Measurements from ENCODE around the gene UTP25.

UTP25 gene

DNA sequence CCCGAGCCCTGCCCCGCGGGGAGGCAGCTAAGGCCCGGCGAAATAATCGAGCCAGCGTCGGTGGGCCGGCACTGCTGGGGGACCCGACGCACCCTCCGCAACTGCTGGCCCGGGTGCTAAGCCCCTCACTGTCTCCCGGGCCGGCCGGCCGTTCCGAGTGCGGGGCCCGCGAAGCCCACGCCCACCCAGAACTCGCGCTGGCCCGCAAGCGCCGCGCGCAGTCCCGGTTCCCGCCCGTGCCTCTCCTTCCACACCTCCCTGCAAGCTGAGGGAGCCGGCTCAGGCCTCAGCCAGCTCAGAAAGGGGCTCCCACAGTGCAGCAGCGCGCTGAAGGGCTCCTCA is 61.3 kb downstream of the UTP25 start:
- TF ChIP-seq EZH2phosphoT487 (IDR thresholded peaks at IDR 0.05; ENCODE audit: borderline replicate concordance, low read length): no peak
- TF ChIP-seq, protein P1, sequence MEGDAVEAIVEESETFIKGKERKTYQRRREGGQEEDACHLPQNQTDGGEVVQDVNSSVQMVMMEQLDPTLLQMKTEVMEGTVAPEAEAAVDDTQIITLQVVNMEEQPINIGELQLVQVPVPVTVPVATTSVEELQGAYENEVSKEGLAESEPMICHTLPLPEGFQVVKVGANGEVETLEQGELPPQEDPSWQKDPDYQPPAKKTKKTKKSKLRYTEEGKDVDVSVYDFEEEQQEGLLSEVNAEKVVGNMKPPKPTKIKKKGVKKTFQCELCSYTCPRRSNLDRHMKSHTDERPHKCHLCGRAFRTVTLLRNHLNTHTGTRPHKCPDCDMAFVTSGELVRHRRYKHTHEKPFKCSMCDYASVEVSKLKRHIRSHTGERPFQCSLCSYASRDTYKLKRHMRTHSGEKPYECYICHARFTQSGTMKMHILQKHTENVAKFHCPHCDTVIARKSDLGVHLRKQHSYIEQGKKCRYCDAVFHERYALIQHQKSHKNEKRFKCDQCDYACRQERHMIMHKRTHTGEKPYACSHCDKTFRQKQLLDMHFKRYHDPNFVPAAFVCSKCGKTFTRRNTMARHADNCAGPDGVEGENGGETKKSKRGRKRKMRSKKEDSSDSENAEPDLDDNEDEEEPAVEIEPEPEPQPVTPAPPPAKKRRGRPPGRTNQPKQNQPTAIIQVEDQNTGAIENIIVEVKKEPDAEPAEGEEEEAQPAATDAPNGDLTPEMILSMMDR (IDR thresholded peaks at IDR 0.05; ENCODE audit: low read depth, low read length, poor library complexity, severe bottlenecking): no peak
- Histone ChIP-seq H4K20me1 (ENCODE audit: control insufficient read depth, insufficient read depth, low read depth, low read length) (no peaks in the 10 kb centered on the region), H3K79me2 (ENCODE audit: control insufficient read depth, low read length) (no peaks in the 10 kb centered on the region)

DNA sequence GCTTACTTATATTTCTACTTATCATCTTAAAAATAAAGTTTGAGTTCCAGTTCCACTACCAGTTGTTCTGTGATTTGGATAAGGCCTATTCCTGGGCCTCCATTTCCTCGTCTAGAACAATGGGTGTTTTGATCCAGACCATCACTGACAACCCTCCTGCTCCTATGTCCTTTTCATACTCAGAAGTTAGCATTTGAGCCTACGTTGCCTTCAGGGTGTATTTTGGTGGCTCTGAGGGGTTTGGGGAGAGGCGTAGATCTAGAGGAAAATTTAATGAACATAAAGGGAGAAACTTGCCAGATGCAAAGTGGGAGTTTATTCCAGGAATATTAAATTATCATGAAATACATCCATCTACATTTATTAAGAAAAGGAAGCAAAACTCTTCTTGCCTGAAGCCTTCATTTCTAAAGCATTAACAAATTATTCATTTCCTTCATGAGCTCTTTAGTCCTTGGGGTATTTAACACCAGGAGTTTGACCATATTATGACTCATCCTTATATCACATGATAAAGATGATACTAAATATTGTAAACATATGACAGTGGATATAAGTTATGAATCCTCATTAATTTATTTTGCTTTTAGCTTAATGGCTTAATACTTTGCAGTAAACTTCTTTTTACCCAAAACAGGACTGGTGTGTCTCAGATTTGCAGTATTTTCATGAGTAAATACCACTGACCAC is 63.0 kb downstream of the UTP25 start:
- no peak overlapping the region for H3K4me2 ChIP-seq (ENCODE audit: low read length)
- H3K4me1 ChIP-seq (ENCODE audit: control insufficient read depth, low read length): no peaks in the 10 kb centered on the region
- H3K9me2 ChIP-seq (replicated peaks; ENCODE audit: control insufficient read depth, low read length): no peaks in the 10 kb centered on the region
- H3F3A ChIP-seq (ENCODE audit: control insufficient read depth, insufficient read depth): no peaks in the 10 kb centered on the region
- H3K27ac ChIP-seq (ENCODE audit: low read depth, low read length): no peak overlapping the region
- no peaks in the 10 kb centered on the region for H3K79me2 ChIP-seq (ENCODE audit: control insufficient read depth, low read length)
- H3K36me3 ChIP-seq (ENCODE audit: control insufficient read depth, low read length): no peaks in the 10 kb centered on the region
- TF ChIP-seq, protein P1 (IDR thresholded peaks at IDR 0.05; ENCODE audit: low read depth, low read length, poor library complexity, severe bottlenecking): no peak
- TF ChIP-seq EZH2phosphoT487 (IDR thresholded peaks at IDR 0.05; ENCODE audit: borderline replicate concordance, low read length): no peak
- no peak overlapping the region for H3K4me3 ChIP-seq (ENCODE audit: low read length)
- H3K27me3 ChIP-seq (ENCODE audit: control insufficient read depth, low read length): no peaks in the 10 kb centered on the region
- no peaks in the 10 kb centered on the region for H4K20me1 ChIP-seq (ENCODE audit: control insufficient read depth, insufficient read depth, low read depth, low read length)
- H3K9me3 ChIP-seq (ENCODE audit: control insufficient read depth, insufficient read depth, low read length): no peaks in the 10 kb centered on the region

More for the DNA sequence above, 61.3 kb downstream of the UTP25 start:
- H3K27me3 ChIP-seq (ENCODE audit: control insufficient read depth, low read length): no peaks in the 10 kb centered on the region
- H3K9me3 ChIP-seq (ENCODE audit: control insufficient read depth, insufficient read depth, low read length): no peaks in the 10 kb centered on the region
- no peaks in the 10 kb centered on the region for H3K4me1 ChIP-seq (ENCODE audit: control insufficient read depth, low read length)
- no peaks in the 10 kb centered on the region for H3F3A ChIP-seq (ENCODE audit: control insufficient read depth, insufficient read depth)
- H3K4me2 ChIP-seq (ENCODE audit: low read length): no peak overlapping the region
- H3K4me3 ChIP-seq (ENCODE audit: low read length): no peak overlapping the region
- H3K9me2 ChIP-seq (replicated peaks; ENCODE audit: control insufficient read depth, low read length): no peaks in the 10 kb centered on the region
- H3K36me3 ChIP-seq (ENCODE audit: control insufficient read depth, low read length): no peaks in the 10 kb centered on the region
- no peak overlapping the region for H3K27ac ChIP-seq (ENCODE audit: low read depth, low read length)

DNA sequence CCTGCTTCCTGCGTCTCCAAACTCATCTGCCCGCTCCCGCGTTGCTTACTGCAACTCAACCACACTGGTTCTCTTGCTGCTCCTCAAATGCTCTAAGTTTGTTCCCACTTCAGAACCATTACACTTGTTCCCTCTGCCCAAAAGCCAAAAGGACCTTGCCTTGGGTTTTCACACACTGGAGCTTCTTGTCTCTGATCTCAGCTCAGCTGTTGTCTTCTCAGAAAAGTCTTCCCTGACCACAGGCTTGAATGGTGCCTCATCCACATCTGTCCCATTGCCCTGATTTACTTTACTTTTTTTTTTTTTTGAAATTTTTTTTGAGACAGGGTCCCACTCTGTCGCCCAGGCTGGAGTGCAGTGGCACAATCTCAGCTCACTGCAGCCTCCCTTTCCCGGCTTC is 66.0 kb downstream of the UTP25 start:
- Histone ChIP-seq H3F3A (ENCODE audit: control insufficient read depth, insufficient read depth) (no peaks in the 10 kb centered on the region), H3K27ac (ENCODE audit: low read depth, low read length) (no peak overlapping the region)

More for the DNA sequence above, 66.0 kb downstream of the UTP25 start:
- no peaks in the 10 kb centered on the region for H3K9me2 ChIP-seq (replicated peaks; ENCODE audit: control insufficient read depth, low read length)
- no peaks in the 10 kb centered on the region for H4K20me1 ChIP-seq (ENCODE audit: control insufficient read depth, insufficient read depth, low read depth, low read length)
- no peak overlapping the region for H3K4me3 ChIP-seq (ENCODE audit: low read length)
- no peaks in the 10 kb centered on the region for H3K36me3 ChIP-seq (ENCODE audit: control insufficient read depth, low read length)
- no peaks in the 10 kb centered on the region for H3K4me1 ChIP-seq (ENCODE audit: control insufficient read depth, low read length)
- no peak overlapping the region for H3K4me2 ChIP-seq (ENCODE audit: low read length)
- no peaks in the 10 kb centered on the region for H3K9me3 ChIP-seq (ENCODE audit: control insufficient read depth, insufficient read depth, low read length)
- no peaks in the 10 kb centered on the region for H3K79me2 ChIP-seq (ENCODE audit: control insufficient read depth, low read length)
- H3K27me3 ChIP-seq (ENCODE audit: control insufficient read depth, low read length): no peaks in the 10 kb centered on the region
- TF ChIP-seq, protein P1 (IDR thresholded peaks at IDR 0.05; ENCODE audit: low read depth, low read length, poor library complexity, severe bottlenecking): no peak
- no peak for TF ChIP-seq EZH2phosphoT487 (IDR thresholded peaks at IDR 0.05; ENCODE audit: borderline replicate concordance, low read length)
